Skeletal muscle tissue (tissue), 4 donors: Measurements from ENCODE around the gene ZFR2. TPM values are rescaled to one million over a fixed set of nuclear protein-coding genes. Genes with fewer than 3 reads are reported as not detected.
"Not testable (repeated sequence)": the region's sequence is repeated elsewhere in the genome, so short reads cannot be mapped to it uniquely, and the experiment has no call there.

Source experiments
- H3K27ac ChIP-seq: one replicate; pipeline ENCODE4 v1.7.0; 2013; ENCODE audit warnings: mild to moderate bottlenecking, low read depth, low read length, inconsistent platforms
- H3K27me3 ChIP-seq, 3 donors: one replicate each; pipeline ENCODE4 v1.7.0; 2013; ENCODE audit warnings: low read length in 3 of 3; ENCODE audit not compliant: control insufficient read depth in 3 of 3, insufficient read depth in 3 of 3
- H3K36me3 ChIP-seq, 3 donors: one replicate each; pipeline ENCODE4 v1.7.0; 2013; ENCODE audit warnings: low read length in 3 of 3; ENCODE audit not compliant: control insufficient read depth in 3 of 3, insufficient read depth in 3 of 3
- H3K4me1 ChIP-seq, 3 donors: one replicate each; pipeline ENCODE4 v1.7.0; 2013; ENCODE audit warnings: low read length in 3 of 3, mild to moderate bottlenecking in 3 of 3; ENCODE audit not compliant: control insufficient read depth in 3 of 3, insufficient read depth in 3 of 3
- H3K4me3 ChIP-seq, 3 donors: one replicate each; pipeline ENCODE4 v1.7.0; 2013; ENCODE audit warnings: low read length in 3 of 3
- H3K9ac ChIP-seq, 3 donors: one replicate each; pipeline ENCODE4 v1.7.0; 2013; ENCODE audit warnings: low read length in 3 of 3, mild to moderate bottlenecking in 3 of 3, moderate library complexity in 2 of 3, low read depth in 1 of 3
- H3K9me3 ChIP-seq, 3 donors: one replicate each; pipeline ENCODE4 v1.7.0; 2013; ENCODE audit warnings: low read length in 3 of 3; ENCODE audit not compliant: control insufficient read depth in 3 of 3
- total RNA-seq: library from RNA; depleted of rRNA; stranded (reverse); fragments of >200 nt; gene quantifications from one replicate; pipeline ENCODE4 v1.2.3, GENCODE V29; 2014
- donor health status: Osteomylitis.

Gene ZFR2
- total RNA-seq, 1 donor from 2014 or later, result not detected

DNA sequence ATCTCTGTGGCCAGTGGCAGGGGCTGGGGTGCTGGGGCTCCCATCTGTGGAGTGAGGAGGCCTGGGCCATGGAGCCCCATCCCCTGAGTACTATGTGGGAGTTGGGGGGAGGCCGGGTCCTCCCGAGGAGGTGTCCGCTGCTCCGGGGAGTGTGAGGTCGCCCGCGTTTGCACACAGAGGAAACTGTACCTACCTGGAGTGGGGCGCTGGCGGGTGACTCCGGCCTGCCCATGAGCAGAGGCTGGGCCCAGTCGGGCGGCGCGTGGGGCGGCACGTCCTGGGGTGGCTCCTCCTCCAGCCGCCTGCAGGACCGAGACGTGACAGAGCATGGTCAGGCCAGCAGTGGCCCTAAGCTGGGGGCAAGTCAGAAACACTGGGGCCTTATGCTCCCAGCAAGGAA, 48.8 kb downstream of the ZFR2 start:
- Histone ChIP-seq H3K27me3 (peaks cover 9 to 36% (median 35%) of the 10 kb centered on the region in 3 donors), H3K4me1 (peaks cover 0 to 2% (median 0%) of the 10 kb centered on the region in 3 donors), H3K27ac (no peak overlapping the region), H3K9ac (no peak overlapping the region), H3K36me3 (no peaks in the 10 kb centered on the region), H3K4me3 (no peak overlapping the region), H3K9me3 (no peaks in the 10 kb centered on the region)

DNA sequence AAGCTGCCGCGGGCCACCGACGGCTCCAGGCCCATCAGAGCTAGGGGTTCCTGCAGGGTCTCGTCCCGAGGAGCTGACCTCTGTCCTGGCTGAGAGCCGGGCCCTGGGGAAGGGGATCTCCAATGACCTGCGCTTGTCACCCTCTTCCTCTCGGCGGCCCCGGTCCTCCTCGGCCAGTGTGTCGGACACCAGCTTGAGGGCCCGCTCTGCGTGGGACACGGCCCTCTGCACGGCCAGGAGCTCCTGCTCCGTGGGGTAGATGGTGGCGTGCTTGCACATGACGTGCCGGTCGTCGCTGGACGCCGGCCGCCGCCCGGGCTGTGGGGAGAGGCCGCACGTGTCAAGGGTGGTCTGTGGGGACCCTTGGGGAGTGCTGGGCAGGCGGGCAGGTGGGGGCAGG, 49.9 kb downstream of the ZFR2 start:
- H3K9me3 ChIP-seq, result no peaks in the 10 kb centered on the region
- H3K9ac ChIP-seq, result no peak overlapping the region
- H3K27ac ChIP-seq, result no peak overlapping the region
- H3K36me3 ChIP-seq, result no peaks in the 10 kb centered on the region
- H3K4me1 ChIP-seq, result peaks cover 0 to 2% (median 0%) of the 10 kb centered on the region in 3 donors
- H3K27me3 ChIP-seq, result peaks cover 4 to 31% (median 28%) of the 10 kb centered on the region in 3 donors
- H3K4me3 ChIP-seq, result no peak overlapping the region

DNA sequence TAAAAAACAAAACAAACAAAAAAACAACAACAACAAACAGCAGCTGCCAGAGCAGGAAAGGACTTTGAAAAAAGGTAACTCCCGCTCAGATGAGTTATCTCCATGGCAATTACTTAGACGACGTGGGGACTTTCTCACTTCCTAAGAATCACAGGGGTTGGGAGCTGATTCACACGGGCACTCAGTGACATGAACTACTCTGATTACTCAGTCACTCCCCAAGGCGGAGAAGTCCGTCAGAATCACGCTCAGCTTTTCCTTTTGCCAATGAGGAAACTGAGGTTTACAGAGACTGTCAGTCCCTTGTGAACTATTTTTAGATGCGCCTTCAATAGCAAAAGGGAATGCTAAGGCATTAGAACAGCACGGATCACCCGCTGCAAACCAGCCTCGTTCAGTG, 50.4 kb downstream of the ZFR2 start:
- peaks cover 3 to 32% (median 27%) of the 10 kb centered on the region in 3 donors for H3K27me3 ChIP-seq
- no peak overlapping the region for H3K4me3 ChIP-seq
- H3K36me3 ChIP-seq, result no peaks in the 10 kb centered on the region
- no peak overlapping the region for H3K9ac ChIP-seq
- H3K4me1 ChIP-seq, result peaks cover 0 to 2% (median 0%) of the 10 kb centered on the region in 3 donors
- H3K9me3 ChIP-seq, result no peaks in the 10 kb centered on the region
- H3K27ac ChIP-seq, result no peak overlapping the region

DNA sequence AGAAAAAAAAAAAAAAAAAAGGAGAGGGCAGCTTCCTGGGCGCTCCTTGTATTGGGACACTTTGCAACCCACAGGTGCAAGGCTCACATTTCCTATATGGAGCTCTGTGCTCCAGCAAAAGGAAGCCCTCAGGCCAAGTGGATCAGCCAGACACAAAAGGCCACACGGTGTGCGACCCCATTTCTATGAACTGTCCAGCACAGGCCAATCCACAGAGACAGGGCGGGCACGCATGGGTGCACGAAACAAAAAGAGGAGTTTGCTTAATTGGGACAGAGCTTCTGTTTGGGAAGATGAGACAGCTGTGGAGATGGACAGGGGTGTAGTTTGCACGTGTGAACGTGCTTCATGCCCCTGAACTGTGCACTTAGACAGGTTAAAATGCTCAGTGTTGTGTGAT, 51.1 kb downstream of the ZFR2 start:
- Histone ChIP-seq H3K27ac (no peak overlapping the region), H3K4me1 (peaks cover 0 to 6% (median 0%) of the 10 kb centered on the region in 3 donors), H3K4me3 (no peak overlapping the region), H3K9me3 (no peaks in the 10 kb centered on the region), H3K27me3 (peaks cover 0 to 28% (median 23%) of the 10 kb centered on the region in 3 donors), H3K36me3 (no peaks in the 10 kb centered on the region), H3K9ac (no peak overlapping the region)

DNA sequence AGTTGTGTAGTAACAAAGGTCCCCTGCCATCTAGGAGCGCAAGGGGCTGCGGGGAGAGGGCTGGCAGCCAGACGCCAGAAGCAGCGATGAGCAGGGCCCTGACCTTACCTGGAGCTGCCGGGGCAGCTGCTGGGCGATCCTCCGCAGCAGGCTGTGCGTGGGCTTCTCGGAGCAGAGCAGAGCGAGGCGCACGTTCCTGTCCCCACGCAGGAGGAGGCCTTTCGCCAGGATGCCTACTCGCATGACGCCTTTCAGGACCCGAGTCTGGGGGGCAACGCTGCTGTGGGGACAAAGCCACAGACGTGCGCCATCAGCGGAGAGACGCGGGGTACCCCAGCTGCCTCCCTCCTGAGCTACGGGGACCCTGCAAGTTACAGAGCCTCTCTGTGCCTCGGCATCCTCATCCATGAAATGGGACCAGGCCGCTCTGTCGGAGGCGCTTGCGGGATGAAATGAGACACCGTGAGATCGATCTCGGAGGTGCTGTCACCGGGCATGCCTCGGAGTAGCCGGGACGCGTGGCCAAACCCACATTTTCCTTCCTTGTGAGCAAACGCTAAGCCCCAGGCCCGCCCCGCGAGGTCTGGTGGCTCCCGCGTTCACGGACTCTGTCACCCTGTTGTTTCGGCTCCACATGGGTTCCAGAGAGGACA, 52.1 kb downstream of the ZFR2 start:
- Histone ChIP-seq H3K27ac (no peak overlapping the region), H3K9ac (no peak overlapping the region), H3K4me3 (no peak overlapping the region), H3K36me3 (no peaks in the 10 kb centered on the region), H3K9me3 (no peaks in the 10 kb centered on the region), H3K4me1 (peaks cover 0 to 3% (median 0%) of the 10 kb centered on the region in 3 donors), H3K27me3 (peaks cover 0 to 26% (median 17%) of the 10 kb centered on the region in 3 donors)

DNA sequence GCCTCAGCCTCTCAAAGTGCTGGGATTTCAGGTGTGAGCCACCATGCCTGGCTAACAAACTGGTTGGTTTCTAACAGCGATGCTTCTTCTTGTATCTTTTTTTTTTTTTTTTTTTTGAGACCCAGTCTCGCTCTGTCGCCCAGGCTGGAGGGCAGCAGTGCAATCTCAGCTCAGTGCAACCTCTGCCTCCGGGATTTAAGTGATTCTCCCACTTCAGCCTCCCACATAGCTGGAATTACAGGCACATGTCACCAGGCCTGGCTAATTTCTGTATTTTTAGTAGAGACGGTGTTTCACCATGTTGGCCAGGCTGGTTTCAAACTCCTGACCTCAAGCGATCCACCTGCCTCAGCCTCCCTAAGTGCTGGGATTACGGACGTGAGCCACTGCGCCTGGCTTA, 52.7 kb downstream of the ZFR2 start:
- not testable (repeated sequence) for H3K4me1 ChIP-seq
- H3K27me3 ChIP-seq, result peaks cover 0 to 27% (median 17%) of the 10 kb centered on the region in 3 donors

DNA sequence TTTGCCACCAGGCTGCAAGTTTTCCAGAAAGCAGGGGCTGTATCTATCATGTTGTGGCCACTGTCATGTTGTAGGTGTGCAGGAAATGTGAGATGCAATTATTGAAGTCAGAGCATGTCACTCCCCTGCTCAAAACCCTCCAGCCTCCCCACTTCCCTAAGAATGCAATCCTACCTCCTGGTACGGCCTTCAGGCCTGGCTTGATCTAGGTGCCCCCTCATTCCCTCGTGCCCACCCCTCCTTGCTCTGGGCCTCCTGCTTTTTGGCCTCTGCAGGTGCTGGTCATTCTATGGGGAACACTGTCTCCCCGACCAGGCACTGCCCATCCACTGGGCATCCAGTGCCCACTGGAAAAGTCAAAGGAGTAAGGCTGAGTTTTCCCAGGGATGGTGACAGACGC, 54.2 kb downstream of the ZFR2 start:
- Histone ChIP-seq H3K9me3 (no peaks in the 10 kb centered on the region), H3K36me3 (no peaks in the 10 kb centered on the region), H3K4me3 (no peak overlapping the region), H3K4me1 (peaks cover 0 to 3% (median 0%) of the 10 kb centered on the region in 3 donors), H3K27me3 (peaks cover 7 to 34% (median 23%) of the 10 kb centered on the region in 3 donors), H3K27ac (no peak overlapping the region), H3K9ac (no peak overlapping the region)

More for the DNA sequence above, 52.7 kb downstream of the ZFR2 start:
- H3K9me3 ChIP-seq, H3K9ac ChIP-seq, H3K27ac ChIP-seq, H3K4me3 ChIP-seq, H3K36me3 ChIP-seq: not testable (repeated sequence)

DNA sequence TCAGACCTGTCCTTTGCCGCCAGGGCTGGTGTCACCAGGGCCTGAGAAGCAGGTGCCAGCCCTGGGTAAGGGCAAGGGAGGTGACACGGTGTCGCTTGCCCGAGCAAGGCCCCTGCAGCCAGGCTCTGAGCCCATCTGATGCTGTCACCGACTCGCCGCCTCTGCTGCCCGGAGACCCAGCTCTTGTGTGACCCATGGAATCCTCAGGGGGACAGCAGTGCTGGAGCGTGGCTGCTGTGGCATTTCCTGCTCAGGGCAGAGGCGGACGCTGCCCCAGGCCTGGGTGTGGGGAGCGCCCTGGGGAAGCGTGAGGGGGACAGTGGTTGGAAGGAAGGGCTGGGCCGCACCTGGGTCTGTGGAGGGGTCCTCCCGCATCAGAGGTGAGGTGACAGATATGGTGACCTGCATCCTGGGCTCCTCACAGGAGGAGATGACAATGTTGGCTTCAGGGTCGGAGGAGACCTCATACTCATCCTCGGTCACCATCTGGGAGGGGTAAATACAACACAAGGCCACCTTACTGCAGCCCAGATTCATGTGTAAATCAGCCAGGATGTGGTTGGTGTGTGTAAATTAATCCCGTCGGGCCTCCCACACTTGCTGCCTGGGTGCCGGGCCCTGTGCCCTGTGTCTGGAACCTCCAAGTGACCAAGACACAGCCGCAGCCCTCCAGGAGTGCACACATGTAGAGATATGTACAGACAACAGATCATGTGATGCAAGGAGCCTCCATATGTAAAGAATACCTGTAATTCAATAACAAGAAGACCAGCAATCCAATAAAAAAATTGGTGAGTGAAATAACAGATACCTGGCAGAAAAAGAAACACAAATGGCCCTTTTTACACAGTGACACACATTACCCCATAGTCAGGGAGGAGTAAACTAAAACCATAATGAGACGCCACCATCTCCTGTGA, 55.1 kb downstream of the ZFR2 start:
- Histone ChIP-seq H3K9me3 (no peaks in the 10 kb centered on the region), H3K4me3 (no peak overlapping the region), H3K4me1 (peaks cover 0 to 3% (median 0%) of the 10 kb centered on the region in 3 donors), H3K27ac (no peak overlapping the region), H3K27me3 (peaks cover 7 to 36% (median 23%) of the 10 kb centered on the region in 3 donors), H3K36me3 (no peaks in the 10 kb centered on the region), H3K9ac (no peak overlapping the region)

DNA sequence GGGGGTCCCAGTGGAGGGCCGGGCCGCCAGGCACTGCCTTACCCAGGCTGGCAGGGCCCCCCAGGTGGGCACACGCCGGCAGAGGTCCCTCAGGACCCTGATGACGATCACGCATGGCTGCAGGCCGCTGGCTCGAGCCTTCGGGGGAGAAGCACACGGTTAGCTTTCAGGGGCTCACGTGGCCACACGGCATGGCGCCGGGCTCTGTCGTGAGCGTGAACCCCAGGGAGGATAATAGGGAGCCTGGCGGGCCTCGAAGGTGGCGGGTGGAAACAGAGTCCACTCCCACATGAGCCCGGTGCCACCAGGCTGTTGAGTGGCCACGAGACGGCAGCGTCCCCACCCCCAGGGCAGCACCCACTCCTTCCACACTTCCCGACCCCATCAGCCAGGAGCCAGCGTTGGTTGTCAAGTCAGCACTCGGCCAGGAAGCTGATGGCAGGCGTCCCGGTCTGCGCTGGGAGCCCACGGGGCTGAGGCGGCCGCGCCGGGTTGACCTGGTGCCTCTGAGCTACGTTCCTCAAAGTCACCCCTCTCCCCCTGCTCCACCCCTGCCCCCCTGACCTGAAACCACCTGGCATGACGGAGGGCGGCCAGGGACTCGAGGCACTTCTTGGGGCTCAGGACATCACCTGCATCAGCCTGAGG, 58.0 kb downstream of the ZFR2 start:
- H3K4me3 ChIP-seq, result no peak overlapping the region
- peaks cover 12 to 39% (median 13%) of the 10 kb centered on the region in 3 donors for H3K27me3 ChIP-seq
- H3K4me1 ChIP-seq, result peaks cover 0 to 3% (median 0%) of the 10 kb centered on the region in 3 donors
- no peaks in the 10 kb centered on the region for H3K36me3 ChIP-seq
- peaks cover 0 to 5% (median 4%) of the 10 kb centered on the region in 3 donors for H3K9me3 ChIP-seq
- H3K27ac ChIP-seq, result no peak overlapping the region
- no peak overlapping the region for H3K9ac ChIP-seq
